Fibroblast of the aortic adventitia (primary cell): ENCODE data around the gene CGREF1. TPM values are rescaled to one million over a fixed set of nuclear protein-coding genes. Genes with fewer than 3 reads are reported as not detected.
A peak's percentile ranks its signal among the peaks of the same experiment; 100 is the strongest.

Source experiments
- DNase-seq: peaks from one replicate; pipeline ENCODE4 v3.0.0-alpha.2; 2010; ENCODE audit warnings: low read depth
- H3K4me3 ChIP-seq: 2 replicates; pipeline ENCODE4 v1.5.1; 2011; ENCODE audit warnings: low read depth, mild to moderate bottlenecking, control low read depth, low read length, moderate library complexity
- CTCF ChIP-seq: IDR thresholded peaks from 2 replicates; pipeline ENCODE4 v1.5.1; 2011; ENCODE audit warnings: mild to moderate bottlenecking, low read length, control low read depth, inconsistent platforms; ENCODE audit not compliant: insufficient read depth
- total RNA-seq: library from RNA; depleted of rRNA; stranded (reverse); fragments of >200 nt; gene quantifications from 2 replicates; pipeline ENCODE4 v1.2.3, GENCODE V29; 2012; ENCODE audit warnings: low replicate concordance

Gene CGREF1
- total RNA-seq, 1 donor: 4.7 TPM

- no peak for TF ChIP-seq CTCF
Observed at GRCh38 chr2:27070653-27071276, 48.2 kb downstream of the CGREF1 start.

DNA sequence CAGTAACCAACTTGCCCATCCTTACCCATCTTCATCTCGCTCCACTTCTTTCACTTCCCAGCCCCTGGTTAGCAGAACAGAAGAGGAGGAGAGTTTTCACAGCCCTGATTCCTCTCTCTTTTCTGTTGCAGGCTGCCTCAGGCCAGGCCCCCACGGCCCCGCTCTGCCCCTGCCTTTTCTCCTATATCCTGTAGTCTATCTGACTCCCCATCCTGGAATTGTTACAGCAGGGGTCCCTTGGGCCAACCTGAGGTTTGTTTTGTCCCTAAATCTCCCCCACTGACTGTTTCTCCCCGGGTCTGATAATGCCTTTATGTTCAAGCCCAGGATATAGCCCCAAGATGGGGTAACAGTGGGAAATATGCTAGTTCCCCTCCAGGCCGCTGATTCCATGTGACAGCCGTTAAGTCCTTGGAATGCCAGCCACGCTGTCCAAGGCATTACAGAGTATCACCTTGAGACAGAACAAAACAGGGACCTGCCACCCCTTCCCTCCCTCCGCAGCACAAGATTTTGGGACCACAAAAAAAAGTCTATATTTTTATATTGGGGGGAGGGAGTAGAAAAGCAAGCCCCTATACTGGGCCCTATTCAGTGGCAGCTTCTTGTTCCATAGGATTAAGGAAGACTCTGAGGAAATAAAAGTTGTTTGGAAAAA lies 48.8 kb downstream of the CGREF1 start:
- no peak for TF ChIP-seq CTCF
- no peak for DNase-seq

More at GRCh38 chr2:27070653-27071276, 48.2 kb downstream of the CGREF1 start:
- peak overlapping the region; percentile 98 for H3K4me3 ChIP-seq
- DNase-seq: no peak

GRCh38 chr2:27069436-27069835 lies 49.5 kb downstream of the CGREF1 start:
- no peak for DNase-seq
- peak overlapping the region; percentile 28 for H3K4me3 ChIP-seq
- no peak for TF ChIP-seq CTCF

More for the DNA sequence above, 48.8 kb downstream of the CGREF1 start:
- H3K4me3 ChIP-seq: peak overlapping the region; percentile 98

DNA sequence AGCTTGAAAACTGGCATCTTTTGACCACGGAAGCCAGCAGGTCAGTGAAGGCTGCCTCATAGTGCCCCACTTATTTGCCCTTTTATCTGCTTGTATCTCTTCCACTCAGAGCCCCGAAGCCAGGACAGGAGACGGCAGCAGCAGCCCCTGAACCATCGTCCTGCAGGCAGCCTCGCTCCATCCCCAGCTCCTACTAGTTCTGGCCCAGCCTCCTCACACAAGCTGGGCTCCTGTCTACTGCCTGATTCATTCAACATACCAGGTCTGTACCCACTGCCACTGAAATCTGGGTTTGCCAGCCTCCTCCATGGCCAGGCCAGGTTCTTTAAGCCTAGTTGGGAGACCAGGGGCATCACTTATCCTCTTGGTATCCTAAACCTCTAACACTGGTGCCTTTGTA lies 51.5 kb downstream of the CGREF1 start:
- no peak for TF ChIP-seq CTCF
- no peak overlapping the region for H3K4me3 ChIP-seq
- DNase-seq: no peak

- no peak overlapping the region for H3K4me3 ChIP-seq
- no peak for DNase-seq
- TF ChIP-seq CTCF: no peak
Observed at GRCh38 chr2:27065128-27065527, 53.8 kb downstream of the CGREF1 start.

DNA sequence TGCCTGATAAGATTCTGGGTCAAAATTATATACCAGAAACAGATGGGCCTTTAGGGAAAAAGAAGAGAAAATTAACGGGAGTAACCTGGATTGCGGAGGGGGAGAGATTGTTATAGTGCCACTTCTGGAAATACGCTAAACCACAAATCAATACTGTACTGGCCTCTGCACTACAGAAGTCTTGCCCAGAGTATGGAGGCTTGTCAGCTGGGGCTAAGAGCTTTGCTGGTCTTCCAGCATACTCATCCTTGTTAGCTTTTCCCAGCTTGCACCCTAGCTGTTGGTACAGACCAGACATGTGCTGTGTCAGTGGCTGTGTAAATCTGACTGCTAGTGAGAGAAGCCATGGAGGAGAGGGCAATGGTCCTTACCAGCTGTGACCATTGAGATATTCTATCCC lies 58.6 kb downstream of the CGREF1 start:
- H3K4me3 ChIP-seq: no peak overlapping the region
- DNase-seq: no peak
- no peak for TF ChIP-seq CTCF
